ACHN (cell line): Measurements from ENCODE around the gene CHAD.

Source experiments
- DNase-seq: peaks from one replicate; pipeline ENCODE4 v3.0.0-alpha.2; 2015
- in situ Hi-C: cut with HindIII; loops from 2 replicates; pipeline ENCODE4 v1.10.0; 2017; ENCODE audit warnings: low sequenced_read_pairs, low pct_ligation_motif_present, low pct_unique_long_range_greater_than_20kb

The CHAD gene

GRCh38 chr17:50465635-50466034, 3.0 kb downstream of the CHAD start:
- in situ Hi-C loops = no loop called here

DNA sequence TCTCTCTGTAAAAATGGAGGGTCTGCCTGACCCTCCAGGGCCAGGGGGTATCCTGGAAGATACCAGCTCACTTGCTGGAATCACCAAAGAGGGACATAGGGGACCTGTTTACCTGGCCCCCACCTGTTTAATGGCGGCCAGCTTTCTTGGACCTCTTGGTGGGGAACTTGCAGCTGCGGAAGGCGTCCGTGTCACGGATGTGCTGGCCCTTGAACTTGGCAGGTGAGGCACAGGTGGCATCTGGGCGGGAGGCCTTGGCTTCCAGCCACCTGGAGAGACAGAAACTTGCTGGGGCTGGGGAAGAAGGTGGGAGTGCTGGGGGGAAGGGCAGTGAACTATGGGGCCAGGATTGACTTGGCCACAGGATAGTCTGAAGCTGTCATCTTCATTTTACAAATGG, 3.5 kb downstream of the CHAD start:
- in situ Hi-C loops = no loop called here
- no peak for DNase-seq

More at GRCh38 chr17:50465635-50466034, 3.0 kb downstream of the CHAD start:
- no peak for DNase-seq

DNA sequence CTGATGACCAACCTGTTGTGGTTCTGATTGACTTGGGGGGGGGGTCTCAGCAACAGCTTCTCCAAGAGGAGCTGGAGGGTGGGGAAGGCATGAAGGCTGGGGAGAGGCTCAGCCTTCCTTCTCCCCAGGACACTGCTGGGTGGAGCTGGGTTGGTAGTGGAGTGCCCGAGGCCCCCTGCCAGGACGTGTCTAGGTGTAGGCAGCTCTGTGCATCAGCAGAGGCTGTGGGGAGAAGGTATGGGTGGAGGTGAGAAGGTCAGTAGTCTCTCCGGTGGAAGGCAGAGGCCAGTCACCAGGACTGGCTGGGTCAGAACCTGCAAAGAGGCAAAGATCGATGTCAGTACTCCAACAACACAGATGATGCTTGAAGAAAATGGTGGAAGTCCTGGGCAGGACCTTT, 3.9 kb downstream of the CHAD start:
- in situ Hi-C loops = no loop called here
- DNase-seq = no peak

GRCh38 chr17:50464121-50464520, 4.6 kb downstream of the CHAD start:
- in situ Hi-C loops = no loop called here
- DNase-seq = no peak

- no peak for DNase-seq
- in situ Hi-C loops = no loop called here
These were observed 6.2 kb downstream of the CHAD start for GRCh38 chr17:50462446-50462845.

DNA sequence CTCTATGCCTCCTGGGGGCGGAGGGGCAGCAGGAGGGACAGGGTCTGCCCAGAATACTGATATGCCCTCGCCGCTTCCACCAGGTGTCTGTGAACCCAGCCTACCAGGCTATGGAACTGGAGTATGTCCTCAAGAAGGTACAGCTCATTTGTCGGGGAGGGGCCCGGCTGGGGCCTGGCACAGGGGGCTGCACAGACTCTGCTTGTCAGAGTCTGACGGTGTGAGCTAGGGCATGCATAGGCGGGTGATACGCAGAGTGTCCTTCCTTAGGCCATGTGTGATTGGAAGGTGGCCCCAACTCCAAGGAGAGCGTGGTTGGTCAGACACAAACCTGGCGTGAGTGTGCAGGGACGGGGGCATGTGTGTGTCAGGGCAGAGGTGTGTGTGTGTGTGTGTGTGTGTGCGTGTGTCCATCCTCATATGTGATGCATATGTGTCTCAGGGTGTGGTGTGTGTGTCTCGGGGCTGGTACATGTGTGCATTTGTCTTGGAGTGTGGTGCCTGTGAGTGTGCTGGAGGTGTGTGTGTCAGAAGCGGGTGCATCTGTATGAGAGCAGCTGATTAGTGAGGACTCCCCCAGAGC, 7.0 kb downstream of the CHAD start:
- in situ Hi-C loops = no loop called here
- no peak for DNase-seq

DNA sequence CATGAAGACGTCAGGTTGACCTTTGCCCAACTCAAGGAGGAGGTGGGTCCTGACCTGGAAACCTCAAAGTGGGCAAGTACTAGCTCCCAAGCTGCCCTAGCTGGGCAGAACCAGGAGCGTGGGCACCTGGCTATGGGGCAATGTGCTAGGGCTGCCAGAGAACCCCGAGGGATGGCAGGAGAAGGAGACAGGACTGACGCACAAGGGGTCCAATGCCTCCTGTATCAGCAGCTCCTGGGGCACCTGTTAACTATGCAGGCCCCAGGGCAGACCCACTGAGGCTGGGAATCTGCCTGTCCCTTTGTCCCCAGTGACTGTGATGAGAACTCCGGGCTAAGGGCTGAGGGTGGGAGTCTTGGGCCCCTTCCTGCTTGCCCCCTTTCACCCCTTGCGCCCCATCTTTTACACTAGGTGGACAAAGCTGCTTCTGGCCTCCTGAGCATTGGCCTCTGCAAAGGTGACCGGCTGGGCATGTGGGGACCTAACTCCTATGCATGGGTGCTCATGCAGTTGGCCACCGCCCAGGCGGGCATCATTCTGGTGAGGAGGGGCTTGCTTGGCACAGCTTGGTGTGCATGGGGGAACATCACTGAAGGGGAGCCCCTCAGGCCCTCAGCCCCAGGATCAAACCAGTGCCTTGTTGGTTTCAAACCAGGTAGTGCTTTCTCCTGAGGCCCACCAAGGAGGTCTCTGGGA, 7.7 kb downstream of the CHAD start:
- no peak for DNase-seq
- in situ Hi-C loops = no loop called here

DNA sequence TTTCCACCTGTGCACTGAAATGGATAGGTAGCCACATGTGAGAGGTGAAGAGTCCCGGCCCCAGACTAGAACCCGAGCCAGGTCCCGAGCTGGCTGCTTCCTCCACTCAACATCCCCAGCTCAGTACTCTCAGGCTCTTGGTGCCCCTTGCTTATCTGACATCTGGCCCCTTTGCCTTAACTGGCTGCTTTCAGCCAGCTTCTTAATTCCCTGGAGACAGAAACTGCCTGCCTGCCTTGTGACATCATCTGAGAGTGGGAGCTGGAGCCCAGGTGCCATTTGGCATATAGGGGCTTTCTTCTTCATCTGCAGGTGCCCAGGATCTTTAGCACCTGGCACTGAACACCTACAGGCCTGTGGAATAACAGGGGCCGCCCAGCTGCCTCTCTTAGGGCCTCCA, 8.9 kb downstream of the CHAD start:
- in situ Hi-C loops = no loop called here

DNA sequence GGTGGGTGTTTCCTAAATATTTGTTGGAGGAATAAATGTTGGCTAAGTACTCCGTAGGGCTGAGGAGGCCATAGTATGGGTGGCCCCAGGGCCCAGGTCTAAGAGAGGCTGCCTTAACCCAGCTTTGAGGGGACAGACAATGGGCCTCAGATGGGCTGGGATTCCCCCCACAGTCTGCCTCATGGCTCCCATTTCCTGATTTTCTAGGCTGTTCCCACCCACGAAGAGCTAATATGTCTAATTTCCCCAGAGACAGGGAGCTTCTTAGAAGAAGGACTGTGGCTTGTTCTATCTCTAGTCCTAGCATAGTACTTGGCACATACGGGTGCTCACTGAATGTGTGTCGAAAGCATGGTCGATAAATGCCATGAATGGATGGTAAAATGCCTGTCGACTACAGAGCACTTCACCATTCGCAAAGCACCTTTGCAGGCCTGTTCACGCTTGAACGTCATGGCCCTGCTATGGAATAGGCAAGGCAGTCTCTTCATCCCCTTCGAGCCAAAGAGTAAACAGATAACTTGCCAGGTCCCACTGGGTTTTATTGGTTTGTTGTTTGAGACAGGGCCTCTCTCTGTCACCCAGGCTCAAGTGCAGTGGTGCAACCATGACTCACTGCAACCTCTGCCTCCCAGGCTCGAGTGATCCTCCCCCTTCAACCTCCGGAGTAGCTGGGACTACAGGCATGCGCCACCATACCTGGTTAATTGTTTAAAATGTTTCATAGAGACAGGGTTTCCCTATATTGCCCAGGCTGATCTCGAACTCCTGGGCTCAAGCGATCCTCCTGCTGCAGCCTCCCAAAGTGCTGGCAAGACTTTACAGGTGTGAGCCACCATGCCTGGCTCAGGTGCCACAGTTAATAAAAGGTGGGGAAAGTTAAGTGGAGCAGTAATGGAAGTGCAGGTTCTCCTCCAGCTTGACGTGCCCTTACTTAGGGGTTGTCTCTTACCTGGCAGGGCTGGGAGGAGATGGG, 9.7 kb downstream of the CHAD start:
- DNase-seq = no peak

More for the DNA sequence above, 8.9 kb downstream of the CHAD start:
- no peak for DNase-seq

DNA sequence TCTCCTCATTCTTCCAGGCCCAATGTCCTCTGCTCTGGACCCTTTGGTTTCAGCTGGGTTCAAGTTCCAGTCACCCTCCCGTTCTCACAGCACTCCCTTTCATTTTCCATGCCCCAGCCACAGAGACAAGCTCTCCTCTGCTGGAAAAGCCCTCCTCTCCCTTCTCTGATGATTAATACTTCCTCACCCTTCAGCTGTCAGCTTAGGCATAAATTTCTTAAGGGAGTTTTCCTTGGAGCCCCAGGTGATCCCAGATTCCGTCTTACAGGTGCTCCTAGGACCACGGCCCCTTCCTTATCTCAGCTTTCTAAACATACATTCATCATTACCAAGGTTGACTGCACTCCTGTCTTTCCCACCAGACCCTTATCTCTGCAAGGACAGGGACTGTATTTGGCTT, 10.4 kb downstream of the CHAD start:
- DNase-seq = no peak
- in situ Hi-C loops = no loop called here

More for the DNA sequence above, 9.7 kb downstream of the CHAD start:
- in situ Hi-C loops = no loop called here

GRCh38 chr17:50457621-50458020, 11.1 kb downstream of the CHAD start:
- DNase-seq = no peak
- in situ Hi-C loops = no loop called here

- DNase-seq = no peak
- in situ Hi-C loops = no loop called here
These were observed 14.8 kb downstream of the CHAD start for GRCh38 chr17:50453901-50454300.

DNA sequence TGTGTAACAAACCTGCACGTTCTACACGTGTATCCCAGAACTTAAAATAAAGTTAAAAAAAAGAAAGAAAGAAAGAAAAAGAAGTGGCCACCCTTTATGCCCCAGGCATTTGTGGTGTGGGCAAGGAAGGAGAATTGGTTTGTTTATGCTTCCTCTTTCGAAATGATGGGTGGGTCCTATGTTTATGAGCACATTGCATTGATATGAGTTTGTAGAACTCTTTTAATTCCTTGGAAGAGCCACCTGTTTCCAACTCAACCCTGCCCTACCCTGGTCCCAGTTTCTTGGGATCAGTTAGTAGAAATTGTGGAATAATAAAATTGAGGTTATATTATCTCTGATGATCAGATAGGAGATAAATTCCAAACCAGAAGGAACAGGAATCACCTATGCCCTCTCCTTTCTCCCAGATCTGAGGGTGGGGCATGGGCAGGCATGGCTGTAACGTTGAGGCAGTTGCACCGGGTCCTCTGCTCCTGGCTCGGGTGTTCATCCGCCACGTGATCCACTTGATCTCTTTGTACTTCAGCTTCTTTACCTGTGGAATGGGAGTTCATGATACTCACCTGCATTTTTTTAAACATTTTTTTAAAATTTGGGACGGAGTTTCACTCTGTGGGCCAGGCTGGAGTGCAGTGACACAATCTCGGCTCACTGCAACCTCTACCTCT, 15.9 kb downstream of the CHAD start:
- in situ Hi-C loops = no loop called here
- DNase-seq = no peak

GRCh38 chr17:50451943-50452629, 16.6 kb downstream of the CHAD start:
- in situ Hi-C loops = no loop called here
- DNase-seq = no peak

GRCh38 chr17:50448643-50449042, 20.0 kb downstream of the CHAD start:
- in situ Hi-C loops = no loop called here
- no peak for DNase-seq

- DNase-seq = no peak
- in situ Hi-C loops = no loop called here
These were observed 20.6 kb downstream of the CHAD start for GRCh38 chr17:50447870-50448595.

- in situ Hi-C loops = no loop called here
- no peak for DNase-seq
These were observed 22.9 kb downstream of the CHAD start for GRCh38 chr17:50445730-50446325.
